ENCODE results near the gene ADCYAP1R1.

The ADCYAP1R1 gene

GRCh38 chr7:31051598-31052486 lies at the start of gene ADCYAP1R1:
ADCYAP1R1 (plus strand) TSS chr7:31052308; CDS start chr7:31063265, 10,957 bp downstream.
- DNase-seq, result no peak

GRCh38 chr7:31003097-31003496 lies 49.0 kb upstream of the ADCYAP1R1 start:
- no peak for DNase-seq

GRCh38 chr7:31003721-31004120 lies 48.4 kb upstream of the ADCYAP1R1 start:
- no peak for DNase-seq

- DNase-seq, result no peak
Measured at GRCh38 chr7:31004393-31004792, 47.7 kb upstream of the ADCYAP1R1 start.

GRCh38 chr7:31006857-31007256 lies 45.3 kb upstream of the ADCYAP1R1 start:
- DNase-seq, result no peak

- no peak for DNase-seq
Measured at GRCh38 chr7:31007634-31008033, 44.5 kb upstream of the ADCYAP1R1 start.

GRCh38 chr7:31014826-31015225 lies 37.3 kb upstream of the ADCYAP1R1 start:
- DNase-seq, result no peak

GRCh38 chr7:31017032-31017675 lies 35.0 kb upstream of the ADCYAP1R1 start:
- DNase-seq, result no peak

GRCh38 chr7:31017721-31018120 lies 34.4 kb upstream of the ADCYAP1R1 start:
- no peak for DNase-seq

- DNase-seq, result no peak
Measured at GRCh38 chr7:31019509-31019908, 32.6 kb upstream of the ADCYAP1R1 start.

- no peak for DNase-seq
Measured at GRCh38 chr7:31020161-31020560, 31.9 kb upstream of the ADCYAP1R1 start.

GRCh38 chr7:31020652-31021051 lies 31.5 kb upstream of the ADCYAP1R1 start:
- DNase-seq, result no peak

GRCh38 chr7:31022117-31022516 lies 30.0 kb upstream of the ADCYAP1R1 start:
- no peak for DNase-seq

GRCh38 chr7:31022726-31023125 lies 29.4 kb upstream of the ADCYAP1R1 start:
- DNase-seq, result no peak

GRCh38 chr7:31023877-31024276 lies 28.2 kb upstream of the ADCYAP1R1 start:
- no peak for DNase-seq

GRCh38 chr7:31027161-31027965 lies 24.7 kb upstream of the ADCYAP1R1 start:
- DNase-seq, result no peak

- no peak for DNase-seq
Measured at GRCh38 chr7:31028006-31028405, 24.1 kb upstream of the ADCYAP1R1 start.

- DNase-seq, result no peak
Measured at GRCh38 chr7:31028417-31028992, 23.6 kb upstream of the ADCYAP1R1 start.

- no peak for DNase-seq
Measured at GRCh38 chr7:31029251-31030042, 22.7 kb upstream of the ADCYAP1R1 start.

- DNase-seq, result no peak
Measured at GRCh38 chr7:31033674-31034300, 18.3 kb upstream of the ADCYAP1R1 start.

GRCh38 chr7:31036924-31037323 lies 15.2 kb upstream of the ADCYAP1R1 start:
- DNase-seq, result no peak

- DNase-seq, result no peak
Measured at GRCh38 chr7:31043051-31043471, 9.0 kb upstream of the ADCYAP1R1 start.
